Upper lobe of left lung (tissue), 6 donors: ENCODE measurements around the gene UNC45B. TPM values are rescaled to one million over a fixed set of nuclear protein-coding genes. Genes with fewer than 3 reads are reported as not detected.
"Not testable (repeated sequence)": the region's sequence is repeated elsewhere in the genome, so short reads cannot be mapped to it uniquely, and the experiment has no call there.

Source experiments
- ATAC-seq, 2 donors: fragments of 200-7000 bp; cut with Tn5 transposase; one replicate each; pipeline ENCODE4 v1.9.1; 2022; ENCODE audit warnings: mild to moderate bottlenecking in 2 of 2, moderate library complexity in 2 of 2; ENCODE audit not compliant: low FRiP score in 2 of 2
- DNase-seq, 2 donors: peaks; one replicate each; pipeline ENCODE4 v3.0.0-alpha.2; 2019 to 2020
- H3K27ac ChIP-seq, 4 donors: fragments of 200-600 bp; sonication (generic); one replicate each; pipeline ENCODE4 v1.5.1; 2016 to 2019
- H3K27me3 ChIP-seq, 4 donors: fragments of 200-600 bp; sonication (generic); one replicate each; pipeline ENCODE4 v1.5.1; 2017 to 2019
- H3K36me3 ChIP-seq, 4 donors: fragments of 200-600 bp; sonication (generic); one replicate each; pipeline ENCODE4 v1.5.1; 2016 to 2019
- H3K4me1 ChIP-seq, 4 donors: fragments of 200-600 bp; sonication (generic); one replicate each; pipeline ENCODE4 v1.5.1; 2018 to 2019
- H3K4me3 ChIP-seq, 4 donors: fragments of 200-600 bp; sonication (generic); one replicate each; pipeline ENCODE4 v1.5.1; 2017 to 2019; ENCODE audit warnings: mild to moderate bottlenecking in 2 of 4, moderate library complexity in 1 of 4
- H3K9me3 ChIP-seq, 4 donors: fragments of 200-600 bp; sonication (generic); one replicate each; pipeline ENCODE4 v1.5.1; 2018 to 2019
- CTCF ChIP-seq, 6 experiments: fragments of 450-650 bp in 4 of 6; fragments of 200-600 bp in 2 of 6; sonication (generic) in 2 of 6; IDR thresholded peaks; one replicate each; pipeline ENCODE4 v1.5.1; 2016 to 2019; ENCODE audit warnings: antibody characterized with exemption in 6 of 6
- EP300 ChIP-seq, 4 donors: sonication (generic); formaldehyde crosslinking; IDR thresholded peaks; one replicate each; pipeline ENCODE4 v1.5.1; 2017; ENCODE audit warnings: antibody characterized with exemption in 4 of 4, control low read depth in 2 of 4
- POLR2A ChIP-seq, 4 donors: fragments of 450-650 bp; IDR thresholded peaks; one replicate each; pipeline ENCODE4 v1.5.1; 2016 to 2017; ENCODE audit warnings: antibody characterized with exemption in 4 of 4, mild to moderate bottlenecking in 2 of 4
- POLR2AphosphoS5 ChIP-seq, 2 donors: sonication (generic); formaldehyde crosslinking; IDR thresholded peaks; one replicate each; pipeline ENCODE4 v1.5.1; 2017; ENCODE audit warnings: antibody characterized with exemption in 2 of 2
- WGBS, 2 donors: methylation state at CpG; one replicate each; pipeline ENCODE4 v1.1.5; 2017 to 2018; 5-methylcytosine and 5-hydroxymethylcytosine counted together
- total RNA-seq, 6 donors: library from RNA; depleted of rRNA in 4 of 6; stranded (reverse); fragments of >200 nt in 4 of 6; gene quantifications; one replicate each; pipeline versions ENCODE4 v1.1.0 to v1.2.1, GENCODE V29; 2016 to 2021
- donor health status: DM: no; HTN: no; CAD: no; lungs with moderate emphysema.
- donor health status: DM: no; HTN: yes; CAD: no; lungs with severe emphysema.

UNC45B gene
- total RNA-seq, 6 donors from 2014 or later = 0.10 to 0.61 (median 0.20) TPM; not detected in 2

- Histone ChIP-seq H3K27ac (no peak overlapping the region), H3K27me3 (no peaks in the 10 kb centered on the region), H3K9me3 (no peaks in the 10 kb centered on the region), H3K4me1 (peaks cover 0 to 4% (median 0%) of the 10 kb centered on the region in 4 donors), H3K4me3 (no peak overlapping the region), H3K36me3 (no peaks in the 10 kb centered on the region)
- ATAC-seq (peak in 1 of 2 donors; percentile 30), DNase-seq (no peak)
- TF ChIP-seq EP300 (IDR thresholded peaks at IDR 0.05) = no peak
- TF ChIP-seq POLR2AphosphoS5 (IDR thresholded peaks at IDR 0.05) = no peak
- no peak for TF ChIP-seq POLR2A (IDR thresholded peaks at IDR 0.05)
- TF ChIP-seq CTCF (IDR thresholded peaks at IDR 0.05) = no peak
- WGBS, 2 donors = 35 to 52% methylated on average over 2 of the region's 2 CpGs
Observed at GRCh38 chr17:35188111-35188510, 40.5 kb downstream of the UNC45B start.

GRCh38 chr17:35189291-35189690 is 41.7 kb downstream of the UNC45B start:
- DNase-seq (no peak), ATAC-seq (peak in 1 of 2 donors; percentile 55)
- Histone ChIP-seq H3K4me3 (no peak overlapping the region), H3K4me1 (peaks cover 0 to 4% (median 0%) of the 10 kb centered on the region in 4 donors), H3K36me3 (no peaks in the 10 kb centered on the region), H3K27ac (no peak overlapping the region), H3K9me3 (no peaks in the 10 kb centered on the region), H3K27me3 (no peaks in the 10 kb centered on the region)
- whole genome bisulfite sequencing, 2 donors = 65 to 73% methylated on average over 3 of the region's 3 CpGs
- TF ChIP-seq POLR2AphosphoS5 (IDR thresholded peaks at IDR 0.05) = no peak
- no peak for TF ChIP-seq CTCF (IDR thresholded peaks at IDR 0.05)
- TF ChIP-seq EP300 (IDR thresholded peaks at IDR 0.05) = no peak

GRCh38 chr17:35191001-35191695 is 43.5 kb downstream of the UNC45B start:
- ATAC-seq (no peak), DNase-seq (no peak)
- 73 to 76% methylated on average over 11 of the region's 11 CpGs for WGBS, 2 donors
- no peak overlapping the region for H3K4me3 ChIP-seq
- H3K4me1 ChIP-seq = peaks cover 0 to 4% (median 0%) of the 10 kb centered on the region in 4 donors
- no peaks in the 10 kb centered on the region for H3K36me3 ChIP-seq
- TF ChIP-seq EP300 (IDR thresholded peaks at IDR 0.05) = no peak
- TF ChIP-seq CTCF (IDR thresholded peaks at IDR 0.05) = no peak
- no peak for TF ChIP-seq POLR2AphosphoS5 (IDR thresholded peaks at IDR 0.05)
- TF ChIP-seq POLR2A (IDR thresholded peaks at IDR 0.05) = no peak
- peaks cover 0 to 4% (median 0%) of the 10 kb centered on the region in 4 donors for H3K9me3 ChIP-seq
- H3K27me3 ChIP-seq = no peaks in the 10 kb centered on the region
- H3K27ac ChIP-seq = no peak overlapping the region

GRCh38 chr17:35192708-35193107 is 45.1 kb downstream of the UNC45B start:
- H3K9me3 ChIP-seq = peaks cover 0 to 4% (median 0%) of the 10 kb centered on the region in 4 donors
- TF ChIP-seq EP300 (IDR thresholded peaks at IDR 0.05) = no peak
- TF ChIP-seq POLR2A (IDR thresholded peaks at IDR 0.05) = no peak
- no peak for TF ChIP-seq CTCF (IDR thresholded peaks at IDR 0.05)
- no peak for TF ChIP-seq POLR2AphosphoS5 (IDR thresholded peaks at IDR 0.05)
- ATAC-seq (no peak), DNase-seq (peak in 1 of 2 donors; percentile 28)
- H3K36me3 ChIP-seq = no peaks in the 10 kb centered on the region
- WGBS, 2 donors = 73 to 83% methylated on average over 8 of the region's 8 CpGs
- H3K4me3 ChIP-seq = no peak overlapping the region
- no peaks in the 10 kb centered on the region for H3K27me3 ChIP-seq
- peaks cover 0 to 4% (median 0%) of the 10 kb centered on the region in 4 donors for H3K4me1 ChIP-seq
- no peak overlapping the region for H3K27ac ChIP-seq

GRCh38 chr17:35194001-35194400 is 46.4 kb downstream of the UNC45B start, which contains the start of gene SLC35G3:
Gene SLC35G3 (minus strand): TSS chr17:35194393. CDS start chr17:35194307, 86 bp downstream.
- H3K36me3 ChIP-seq, H3K4me1 ChIP-seq, H3K27me3 ChIP-seq, ATAC-seq, H3K27ac ChIP-seq, H3K4me3 ChIP-seq, H3K9me3 ChIP-seq: not testable (repeated sequence)
- 89 to 92% methylated on average over 12 of the region's 12 CpGs for WGBS, 2 donors
- peak in 1 of 2 donors; percentile 56 for DNase-seq

- H3K4me1 ChIP-seq, H3K4me3 ChIP-seq, H3K27me3 ChIP-seq, ATAC-seq, H3K27ac ChIP-seq, H3K36me3 ChIP-seq: not testable (repeated sequence)
- H3K9me3 ChIP-seq = peaks cover 0 to 11% (median 6%) of the 10 kb centered on the region in 4 donors
- peak in 1 of 2 donors; percentile 72 for DNase-seq
- 95 to 96% methylated on average over 12 to 28 of the region's 31 CpGs for whole genome bisulfite sequencing, 2 donors
Observed at GRCh38 chr17:35195062-35195461, 47.4 kb downstream of the UNC45B start.

GRCh38 chr17:35202582-35202981 is 55.0 kb downstream of the UNC45B start:
- H3K27ac ChIP-seq, H3K4me1 ChIP-seq, DNase-seq, H3K4me3 ChIP-seq, H3K27me3 ChIP-seq, H3K36me3 ChIP-seq, ATAC-seq, H3K9me3 ChIP-seq: not testable (repeated sequence)
- WGBS, 2 donors = 75 to 83% methylated on average over 1 to 2 of the region's 2 CpGs
